Activated CD4-positive, alpha-beta T cell treated with anti-CD3 and anti-CD28 coated beads, Interleukin-2, Interleukin-6, amounts not matched to agents 100 ng/mL and 50 ng/mL, durations not matched to agents 16 hours and 8 hours (primary cell): Measurements from ENCODE around the gene CTCF.

ENCODE experiments used
- DNase-seq: peaks from one replicate; pipeline ENCODE4 v3.0.0-alpha.2; 2020

The CTCF gene

GRCh38 chr16:67551091-67551490 lies 11.2 kb upstream of the CTCF start:
- DNase-seq = no peak

- no peak for DNase-seq
These were observed 10.4 kb upstream of the CTCF start for GRCh38 chr16:67551972-67552371.

GRCh38 chr16:67552476-67552875 lies 9.8 kb upstream of the CTCF start:
- no peak for DNase-seq

- peak; percentile 78 for DNase-seq
These were observed 6.5 kb upstream of the CTCF start for GRCh38 chr16:67555795-67556212.

GRCh38 chr16:67558859-67559258 lies 3.5 kb upstream of the CTCF start:
- DNase-seq = no peak

- DNase-seq = no peak
These were observed 1.4 kb upstream of the CTCF start for GRCh38 chr16:67560827-67561342.

GRCh38 chr16:67561501-67561823 lies 864 bp upstream of the CTCF start:
- no peak for DNase-seq

- DNase-seq = peak; percentile 99
These were observed 351 bp upstream of the CTCF start for GRCh38 chr16:67561824-67562525.

GRCh38 chr16:67562918-67563707 lies 787 bp downstream of the CTCF start:
- DNase-seq = peak; percentile 65

GRCh38 chr16:67563708-67564468 lies 1.6 kb downstream of the CTCF start:
- peak; percentile 57 for DNase-seq

GRCh38 chr16:67565470-67566100 lies 3.3 kb downstream of the CTCF start:
- no peak for DNase-seq

- DNase-seq = no peak
These were observed 9.1 kb downstream of the CTCF start for GRCh38 chr16:67571464-67571863.

GRCh38 chr16:67571981-67572431 lies 9.7 kb downstream of the CTCF start:
- no peak for DNase-seq

- DNase-seq = no peak
These were observed 17.4 kb downstream of the CTCF start for GRCh38 chr16:67579686-67580085.

GRCh38 chr16:67580202-67580601 lies 17.9 kb downstream of the CTCF start:
- no peak for DNase-seq

GRCh38 chr16:67593288-67593687 lies 31.0 kb downstream of the CTCF start:
- DNase-seq = no peak

- DNase-seq = no peak
These were observed 31.4 kb downstream of the CTCF start for GRCh38 chr16:67593701-67594100.

GRCh38 chr16:67594256-67594915 lies 32.1 kb downstream of the CTCF start:
- no peak for DNase-seq

- peak; percentile 45 for DNase-seq
These were observed 32.6 kb downstream of the CTCF start for GRCh38 chr16:67594956-67595355.

GRCh38 chr16:67598527-67598926 lies 36.2 kb downstream of the CTCF start:
- DNase-seq = no peak

GRCh38 chr16:67605641-67606040 lies 43.3 kb downstream of the CTCF start:
- DNase-seq = no peak

- no peak for DNase-seq
These were observed 44.3 kb downstream of the CTCF start for GRCh38 chr16:67606632-67607031.
